Stimulated activated naive CD8-positive, alpha-beta T cell treated with anti-CD3 and anti-CD28 coated beads, Interleukin-15, Interleukin-2, amounts not matched to agents 100 ng/mL and 50 ng/mL, for 24 hours (primary cell): ENCODE measurements around the gene CLEC3B.
"Not testable (repeated sequence)": the region's sequence is repeated elsewhere in the genome, so short reads cannot be mapped to it uniquely, and the experiment has no call there.

ENCODE experiments used
- H3K27ac Mint-ChIP-seq: one replicate; pipeline ENCODE4 v1.8.0; 2021; ENCODE audit warnings: mild to moderate bottlenecking, mixed read lengths
- H3K27me3 Mint-ChIP-seq: one replicate; pipeline ENCODE4 v1.8.0; 2021; ENCODE audit warnings: mixed read lengths
- H3K36me3 Mint-ChIP-seq: one replicate; pipeline ENCODE4 v1.8.0; 2021; ENCODE audit warnings: low read depth, mixed read lengths
- H3K4me1 Mint-ChIP-seq: one replicate; pipeline ENCODE4 v1.8.0; 2021; ENCODE audit warnings: low read depth, mixed read lengths
- H3K4me3 Mint-ChIP-seq: one replicate; pipeline ENCODE4 v1.8.0; 2021; ENCODE audit warnings: mild to moderate bottlenecking, mixed read lengths
- H3K9me3 Mint-ChIP-seq: one replicate; pipeline ENCODE4 v1.8.0; 2021; ENCODE audit warnings: mixed read lengths

CLEC3B gene

DNA sequence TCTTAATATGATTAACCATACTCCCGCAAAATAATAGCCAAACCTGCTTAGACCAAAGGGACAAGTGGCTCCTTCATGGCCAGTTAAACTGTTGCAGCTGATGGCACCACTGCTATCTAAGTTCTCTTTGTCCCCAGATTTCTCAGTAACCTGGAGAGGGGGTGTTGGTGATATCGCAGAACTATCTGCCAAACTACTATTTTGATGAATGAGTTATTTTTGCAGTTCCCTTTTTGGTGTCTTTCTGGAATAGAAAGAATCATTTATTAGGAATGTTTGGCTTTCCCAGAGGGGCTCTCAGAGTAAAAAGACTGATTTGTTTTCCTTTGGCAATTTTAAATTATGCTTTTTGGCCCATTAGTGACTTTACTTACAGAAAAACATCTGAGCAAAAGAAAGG lies 33.0 kb downstream of the CLEC3B start:
- Mint-ChIP-seq H3K4me3 (no peak overlapping the region), H3K27ac (no peak overlapping the region), H3K4me1 (peaks cover 27% of the 10 kb centered on the region)

DNA sequence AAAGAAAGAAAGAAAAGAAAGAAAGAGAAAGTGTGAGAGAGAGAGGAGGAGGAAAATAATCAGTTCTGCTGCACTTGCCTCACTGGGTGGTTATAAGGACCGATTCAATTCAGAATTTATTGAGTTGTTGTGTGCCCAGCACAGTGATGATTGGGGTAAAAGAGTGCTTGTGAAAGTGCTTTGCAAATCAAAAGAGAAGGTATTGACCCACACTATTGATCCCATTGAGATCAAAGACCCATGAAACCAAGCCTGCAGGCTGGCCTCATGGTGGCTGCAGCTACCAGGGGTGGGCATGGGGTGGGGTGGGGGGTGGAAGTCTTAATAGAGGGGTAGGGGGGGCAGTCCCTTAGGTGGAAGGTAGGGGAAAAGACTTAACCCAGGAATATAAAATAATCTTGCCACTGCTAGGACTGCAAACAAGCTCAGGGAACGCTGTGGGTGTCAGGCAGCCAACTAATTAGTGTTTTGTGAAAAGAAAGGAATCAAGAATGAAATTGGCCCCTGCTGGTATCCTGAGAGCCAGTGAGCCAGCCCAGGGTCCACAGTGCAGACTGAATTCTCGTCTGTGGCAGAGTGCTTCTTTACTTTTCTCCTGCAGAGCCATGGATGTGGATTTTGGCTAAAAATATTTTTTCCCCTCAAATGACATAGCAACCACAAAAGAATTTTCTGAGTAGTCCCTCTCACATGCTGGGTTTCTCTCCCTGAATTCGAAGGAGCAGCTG lies 34.2 kb downstream of the CLEC3B start:
- Mint-ChIP-seq H3K9me3 (no peaks in the 10 kb centered on the region), H3K36me3 (no peaks in the 10 kb centered on the region), H3K27me3 (peaks cover 11% of the 10 kb centered on the region), H3K4me3 (no peak overlapping the region), H3K4me1 (peaks cover 27% of the 10 kb centered on the region), H3K27ac (peak overlapping the region; percentile 55)

More for the DNA sequence above, 33.0 kb downstream of the CLEC3B start:
- no peaks in the 10 kb centered on the region for H3K9me3 Mint-ChIP-seq
- peaks cover 11% of the 10 kb centered on the region for H3K27me3 Mint-ChIP-seq
- H3K36me3 Mint-ChIP-seq = no peaks in the 10 kb centered on the region

DNA sequence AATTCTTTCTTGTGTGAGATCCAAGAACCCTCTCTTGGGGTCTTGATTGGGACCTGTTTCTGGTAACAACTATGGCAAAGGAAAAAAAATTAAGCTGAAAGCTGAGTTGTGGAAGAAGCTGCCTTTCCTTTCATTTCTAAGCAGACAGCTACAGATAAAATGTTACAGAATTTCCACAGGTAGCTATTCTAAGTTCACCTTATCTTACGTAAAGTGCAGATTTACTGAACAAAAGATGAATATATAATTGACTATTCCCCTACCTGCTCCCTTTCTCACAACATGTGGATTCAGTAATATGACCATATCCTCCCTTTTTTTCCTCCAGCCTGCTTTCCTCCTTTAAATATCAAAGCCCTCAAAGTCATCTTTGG lies 36.6 kb downstream of the CLEC3B start:
- Mint-ChIP-seq H3K36me3 (no peaks in the 10 kb centered on the region), H3K9me3 (no peaks in the 10 kb centered on the region), H3K4me1 (peaks cover 41% of the 10 kb centered on the region), H3K4me3 (no peak overlapping the region), H3K27ac (no peak overlapping the region), H3K27me3 (peaks cover 5% of the 10 kb centered on the region)

DNA sequence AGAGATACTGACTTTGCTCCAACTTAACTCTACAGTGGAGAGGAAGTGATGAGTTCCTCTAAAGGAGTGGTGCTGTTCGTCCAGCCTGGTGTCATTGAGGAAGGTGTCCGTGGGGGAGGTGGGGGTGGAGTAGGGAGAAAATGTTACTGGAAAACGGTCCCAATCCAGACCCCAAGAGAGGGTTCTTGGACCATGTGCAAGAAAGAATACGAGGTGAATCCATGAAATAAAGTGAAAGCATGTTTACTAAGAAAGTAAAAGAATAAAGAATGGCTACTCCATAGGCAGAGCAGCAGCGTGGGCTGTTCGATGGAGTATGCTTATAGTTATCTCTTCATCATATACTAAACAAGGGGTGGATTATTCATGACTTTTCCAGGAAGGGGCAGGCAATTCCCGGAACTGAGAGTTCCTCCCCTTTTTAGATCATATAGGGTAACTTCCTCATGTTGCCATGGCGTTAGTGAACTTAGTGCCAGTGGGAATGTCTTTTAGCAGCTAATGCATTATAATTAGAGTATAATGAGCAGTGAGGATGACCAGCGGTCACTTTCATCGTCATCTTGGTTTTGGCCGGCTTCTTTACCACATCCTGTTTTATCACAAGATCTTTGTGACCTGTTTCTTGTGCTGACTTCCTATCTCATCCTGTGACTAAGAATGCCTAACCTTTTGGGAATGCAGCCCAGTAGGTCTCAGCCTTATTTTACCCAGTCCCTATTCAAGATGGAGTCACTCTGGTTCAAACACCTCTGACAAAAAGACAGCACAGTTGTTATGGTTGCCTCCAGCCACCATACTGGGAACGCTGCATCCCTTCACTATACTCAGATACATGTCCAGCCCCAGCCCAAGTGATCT lies 38.6 kb downstream of the CLEC3B start:
- Mint-ChIP-seq H3K4me1 (peaks cover 40% of the 10 kb centered on the region), H3K4me3 (peak overlapping the region; percentile 64), H3K36me3 (no peaks in the 10 kb centered on the region), H3K9me3 (no peaks in the 10 kb centered on the region), H3K27ac (peak overlapping the region; percentile 87), H3K27me3 (peaks cover 18% of the 10 kb centered on the region)

DNA sequence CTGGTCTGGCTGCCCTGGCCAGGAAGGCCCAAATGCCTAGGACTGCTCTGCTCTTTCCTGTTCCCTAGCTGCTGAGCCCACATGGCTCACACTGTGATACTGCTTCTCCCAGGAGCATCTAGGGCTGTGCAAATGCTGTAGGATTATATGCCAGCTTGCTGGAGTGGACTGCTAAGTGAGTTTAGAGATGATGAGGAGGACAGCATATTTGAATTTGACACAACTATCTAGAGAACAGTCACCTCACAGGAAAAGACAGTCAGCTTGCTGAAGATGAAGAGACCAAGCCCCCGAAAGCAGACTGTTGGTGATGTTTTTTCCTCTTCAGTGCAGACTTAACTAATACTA lies 39.2 kb downstream of the CLEC3B start:
- Mint-ChIP-seq H3K4me1 (peaks cover 40% of the 10 kb centered on the region), H3K27ac (peak overlapping the region; percentile 87), H3K9me3 (no peaks in the 10 kb centered on the region), H3K27me3 (peaks cover 20% of the 10 kb centered on the region), H3K4me3 (no peak overlapping the region), H3K36me3 (no peaks in the 10 kb centered on the region)

DNA sequence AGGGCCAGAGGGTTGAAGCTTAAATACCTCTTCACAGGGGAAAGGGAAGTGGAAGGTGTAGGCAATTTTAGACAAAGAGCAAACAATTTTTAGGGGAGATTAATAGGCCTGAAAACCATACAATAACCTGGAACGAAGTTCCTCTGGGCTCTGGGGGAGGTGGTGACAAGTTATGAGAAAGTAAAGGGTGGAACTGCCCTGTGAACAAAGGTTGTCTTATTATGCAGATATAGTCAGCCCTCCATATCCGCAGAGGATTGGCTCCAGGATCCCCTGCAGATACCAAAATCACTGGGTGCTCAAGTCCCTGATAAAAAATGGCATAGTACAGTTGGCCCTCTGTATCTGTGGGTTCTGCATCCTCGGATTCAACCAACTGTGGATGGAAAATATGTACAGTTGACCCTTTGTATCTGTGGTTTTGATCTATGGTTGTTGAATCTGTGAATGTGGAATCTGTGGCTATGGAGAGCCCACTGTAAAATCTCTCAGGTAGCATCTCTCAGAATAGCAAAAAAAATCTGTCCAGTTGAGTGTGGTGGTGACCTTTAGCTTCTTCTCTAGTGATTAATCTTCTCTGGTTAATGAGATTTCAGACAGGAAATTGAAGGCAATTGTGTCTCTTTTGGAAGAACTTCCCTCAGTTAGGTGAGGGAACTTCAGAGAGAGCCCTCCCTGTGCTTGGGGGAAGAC lies 40.2 kb downstream of the CLEC3B start:
- no peaks in the 10 kb centered on the region for H3K9me3 Mint-ChIP-seq
- peaks cover 40% of the 10 kb centered on the region for H3K4me1 Mint-ChIP-seq
- no peaks in the 10 kb centered on the region for H3K36me3 Mint-ChIP-seq
- H3K27me3 Mint-ChIP-seq = peaks cover 20% of the 10 kb centered on the region
- peak overlapping the region; percentile 14 for H3K4me3 Mint-ChIP-seq
- H3K27ac Mint-ChIP-seq = peak overlapping the region; percentile 42

DNA sequence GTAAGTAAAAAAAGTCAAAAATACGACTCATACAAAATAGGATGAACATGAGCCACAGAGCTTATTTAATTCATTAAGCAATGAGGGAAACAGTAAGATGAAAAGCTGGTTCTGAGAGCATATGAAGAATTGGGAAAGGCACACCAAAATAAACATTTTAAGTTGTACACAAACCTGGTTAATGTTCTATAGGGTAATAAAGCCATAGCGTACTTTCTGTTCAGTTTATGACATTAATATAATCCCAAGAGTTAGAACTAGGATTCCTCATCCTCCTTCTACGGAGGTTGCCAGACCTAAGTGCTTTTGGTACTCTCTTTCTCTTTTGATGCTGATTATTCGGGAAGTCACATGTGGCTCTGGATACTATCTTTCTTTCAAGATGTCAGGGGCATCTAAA lies 41.4 kb downstream of the CLEC3B start:
- no peak overlapping the region for H3K27ac Mint-ChIP-seq

DNA sequence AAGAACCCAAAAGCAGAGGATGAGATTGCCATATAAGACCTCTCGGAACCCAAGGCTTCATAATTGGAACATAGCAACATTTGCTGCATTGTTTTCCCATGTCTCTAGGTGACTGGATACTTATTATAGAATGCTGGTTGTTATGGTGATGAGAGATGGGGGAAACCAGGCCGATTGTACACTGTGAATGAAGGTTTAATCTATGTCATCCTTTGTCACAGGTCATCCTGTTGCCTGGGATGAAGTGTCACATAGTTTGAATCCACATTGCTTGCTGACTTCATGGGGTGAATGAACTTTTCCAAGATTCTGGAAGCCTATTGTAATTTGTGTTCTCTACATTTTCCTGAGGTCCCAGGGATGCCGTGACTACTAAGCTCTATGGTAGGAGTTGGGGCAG lies 41.8 kb downstream of the CLEC3B start:
- Mint-ChIP-seq H3K4me1 (peaks cover 38% of the 10 kb centered on the region), H3K27ac (no peak overlapping the region), H3K9me3 (no peaks in the 10 kb centered on the region)

More for the DNA sequence above, 41.4 kb downstream of the CLEC3B start:
- H3K4me3 Mint-ChIP-seq = no peak overlapping the region
- no peaks in the 10 kb centered on the region for H3K36me3 Mint-ChIP-seq
- H3K4me1 Mint-ChIP-seq = peaks cover 38% of the 10 kb centered on the region
- H3K27me3 Mint-ChIP-seq = peaks cover 20% of the 10 kb centered on the region
- no peaks in the 10 kb centered on the region for H3K9me3 Mint-ChIP-seq

DNA sequence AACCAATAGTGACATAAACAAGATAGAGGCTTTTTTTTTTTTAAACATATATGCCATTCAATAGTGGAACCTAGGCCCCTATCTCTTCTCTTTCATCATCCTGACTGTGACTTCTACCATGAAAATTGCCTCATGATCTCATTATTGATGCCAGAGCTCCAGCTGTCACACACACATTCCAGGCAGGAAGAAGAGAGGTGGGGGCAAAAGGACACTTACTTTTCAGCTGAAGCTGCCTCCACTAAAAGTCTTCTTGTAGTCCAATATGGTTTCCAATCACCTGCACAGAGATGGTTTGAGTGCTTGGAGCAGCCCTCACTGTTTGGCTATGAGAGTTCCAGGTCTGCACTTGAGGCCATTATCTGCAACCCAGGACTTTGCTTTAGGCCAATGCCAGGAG lies 45.0 kb downstream of the CLEC3B start:
- Mint-ChIP-seq H3K27me3 (peaks cover 23% of the 10 kb centered on the region), H3K4me1 (peaks cover 18% of the 10 kb centered on the region), H3K27ac (no peak overlapping the region), H3K36me3 (no peaks in the 10 kb centered on the region), H3K9me3 (no peaks in the 10 kb centered on the region), H3K4me3 (no peak overlapping the region)

More for the DNA sequence above, 41.8 kb downstream of the CLEC3B start:
- H3K27me3 Mint-ChIP-seq = peaks cover 20% of the 10 kb centered on the region
- no peaks in the 10 kb centered on the region for H3K36me3 Mint-ChIP-seq
- H3K4me3 Mint-ChIP-seq = no peak overlapping the region

DNA sequence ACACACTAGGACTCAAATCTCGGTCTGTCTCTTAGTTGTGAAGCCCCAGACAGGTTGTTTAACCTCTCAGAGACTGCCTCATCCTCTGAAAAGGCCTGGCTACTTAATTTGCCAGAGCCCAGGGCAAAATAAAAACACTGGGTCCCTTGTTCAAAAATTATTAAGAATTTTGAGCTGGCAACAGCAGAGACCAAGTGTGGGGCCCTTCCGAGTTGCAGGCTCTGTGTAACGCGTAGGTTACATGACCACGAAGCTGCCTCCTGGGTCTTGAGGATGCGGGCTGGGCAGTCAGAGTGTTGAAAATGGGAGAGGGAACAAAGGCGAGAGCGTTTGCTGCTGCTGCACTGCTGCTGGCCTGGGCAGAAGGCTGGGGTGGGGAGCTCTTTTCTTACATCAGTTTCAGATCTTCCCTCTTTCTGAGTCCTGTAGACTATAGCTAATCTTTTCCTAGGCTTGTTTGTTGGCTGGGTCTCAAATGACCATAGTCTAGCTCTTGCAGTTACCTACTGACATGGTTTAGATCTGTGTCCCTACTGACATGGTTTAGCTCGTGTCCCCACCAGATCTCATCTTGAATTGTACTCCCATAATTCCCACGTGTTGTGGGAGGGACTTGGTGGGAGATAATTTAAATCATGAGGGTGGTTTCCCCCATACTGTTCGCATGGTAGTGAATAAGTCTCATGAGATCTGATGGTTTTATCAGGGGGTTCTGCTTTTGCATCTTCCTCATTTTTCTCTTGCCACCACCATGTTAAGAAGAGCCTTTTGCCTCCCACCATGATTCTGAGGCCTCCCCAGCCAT lies 49.9 kb downstream of the CLEC3B start:
- H3K27me3 Mint-ChIP-seq = peaks cover 3% of the 10 kb centered on the region
- no peaks in the 10 kb centered on the region for H3K36me3 Mint-ChIP-seq
- no peak overlapping the region for H3K27ac Mint-ChIP-seq
- no peaks in the 10 kb centered on the region for H3K9me3 Mint-ChIP-seq
- H3K4me3 Mint-ChIP-seq = no peak overlapping the region
- H3K4me1 Mint-ChIP-seq = no peaks in the 10 kb centered on the region

DNA sequence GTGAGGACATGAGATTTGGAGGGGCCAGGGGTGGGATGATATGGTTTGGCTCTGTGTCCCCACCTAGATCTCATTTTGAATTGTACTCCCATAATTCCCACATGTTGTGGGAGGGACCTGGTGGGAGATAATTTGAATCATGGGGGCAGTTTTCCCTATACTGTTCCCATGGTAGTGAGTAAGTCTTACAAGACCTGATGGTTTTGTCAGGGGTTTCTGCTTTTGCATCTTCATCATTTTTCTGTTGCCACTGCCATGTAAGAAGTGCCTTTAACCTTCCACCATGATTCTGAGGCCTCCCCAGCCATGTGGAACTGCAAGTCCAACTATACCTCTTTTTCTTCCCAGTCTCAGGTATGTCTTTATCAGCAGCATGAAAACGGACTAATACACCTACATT lies 52.2 kb downstream of the CLEC3B start:
- not testable (repeated sequence) for H3K9me3 Mint-ChIP-seq, H3K4me1 Mint-ChIP-seq, H3K4me3 Mint-ChIP-seq, H3K27ac Mint-ChIP-seq, H3K36me3 Mint-ChIP-seq, H3K27me3 Mint-ChIP-seq

DNA sequence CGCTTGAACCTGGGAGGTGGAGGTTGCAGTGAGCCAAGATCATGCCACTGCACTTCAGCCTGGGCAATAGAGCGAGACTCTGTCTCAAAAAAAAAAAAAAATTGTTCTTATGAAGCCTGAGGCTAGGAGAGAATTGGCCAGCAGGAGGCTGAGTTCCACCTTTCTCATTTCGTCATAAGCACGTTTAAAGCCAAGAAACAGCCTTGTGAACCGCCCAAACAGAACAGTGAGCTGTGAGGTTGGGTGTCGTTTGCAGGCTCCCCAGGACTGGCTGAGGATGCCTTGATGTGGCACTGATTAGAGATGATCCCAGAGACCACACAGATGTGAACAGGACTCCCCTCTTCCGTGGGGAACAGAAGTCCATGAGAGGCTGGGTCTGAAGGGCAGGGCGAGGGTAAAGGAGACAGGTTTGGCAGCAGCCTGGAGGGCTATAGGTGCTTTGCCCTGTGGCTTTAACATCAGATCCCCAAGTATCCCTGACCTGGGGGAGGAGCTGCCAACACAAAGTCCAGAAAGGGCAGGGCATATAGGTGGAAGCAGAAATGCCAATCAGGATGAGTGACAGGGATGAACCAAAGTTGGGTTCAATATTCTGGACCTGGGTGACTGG lies 52.9 kb downstream of the CLEC3B start:
- no peaks in the 10 kb centered on the region for H3K36me3 Mint-ChIP-seq
- peaks cover 3% of the 10 kb centered on the region for H3K27me3 Mint-ChIP-seq
- H3K4me3 Mint-ChIP-seq = no peak overlapping the region
- no peaks in the 10 kb centered on the region for H3K9me3 Mint-ChIP-seq
- no peak overlapping the region for H3K27ac Mint-ChIP-seq
- no peaks in the 10 kb centered on the region for H3K4me1 Mint-ChIP-seq

DNA sequence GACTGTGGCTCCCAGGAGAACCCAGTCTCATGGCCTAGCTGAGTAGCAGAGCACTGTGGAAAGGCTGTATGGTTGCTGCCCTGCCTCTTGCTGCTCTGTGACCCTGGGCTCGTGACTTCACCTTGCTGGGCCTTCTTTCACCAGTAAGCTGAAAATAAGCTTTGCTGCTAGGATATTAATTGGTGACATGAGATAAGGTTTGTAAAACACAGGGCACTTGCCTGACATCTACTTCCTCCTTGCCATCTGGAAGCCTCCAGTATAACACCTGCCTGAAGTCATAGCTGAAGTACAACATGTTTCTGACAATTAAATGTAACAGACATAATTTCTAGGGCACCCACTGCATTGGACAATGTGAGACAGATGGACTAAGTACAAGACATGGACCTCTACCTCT lies 53.6 kb downstream of the CLEC3B start:
- Mint-ChIP-seq H3K27ac (no peak overlapping the region), H3K36me3 (no peaks in the 10 kb centered on the region)

DNA sequence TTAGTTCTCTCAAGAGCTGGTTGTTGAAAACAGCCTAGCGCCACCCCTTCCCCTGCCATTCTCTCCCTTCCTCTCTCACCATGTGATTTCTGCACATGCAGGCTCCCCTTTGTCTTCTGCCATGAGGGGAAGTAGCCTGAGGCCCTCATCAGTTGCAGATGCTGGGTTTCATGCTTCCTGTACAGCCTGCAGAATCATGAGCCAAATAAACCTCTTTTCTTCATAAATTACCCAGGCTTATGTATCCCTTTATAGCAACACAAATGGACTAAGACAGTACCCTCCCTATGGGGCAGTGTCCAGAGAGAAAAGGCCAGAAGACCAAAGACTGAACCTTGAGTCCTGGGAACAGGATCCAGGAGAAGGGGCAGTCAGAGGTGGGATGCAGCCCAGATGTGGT lies 54.7 kb downstream of the CLEC3B start:
- Mint-ChIP-seq H3K9me3 (no peaks in the 10 kb centered on the region), H3K27ac (no peak overlapping the region), H3K4me3 (no peak overlapping the region), H3K27me3 (peaks cover 4% of the 10 kb centered on the region), H3K36me3 (no peaks in the 10 kb centered on the region), H3K4me1 (no peaks in the 10 kb centered on the region)

More for the DNA sequence above, 53.6 kb downstream of the CLEC3B start:
- Mint-ChIP-seq H3K4me1 (no peaks in the 10 kb centered on the region), H3K9me3 (no peaks in the 10 kb centered on the region), H3K27me3 (peaks cover 4% of the 10 kb centered on the region), H3K4me3 (no peak overlapping the region)
